GM18505 (cell line): Measurements from ENCODE around the gene OSBPL9.
"Not testable (repeated sequence)": the region's sequence is repeated elsewhere in the genome, so short reads cannot be mapped to it uniquely, and the experiment has no call there.

ENCODE experiments used
- ATAC-seq: cut with Tn5 transposase; IDR thresholded peaks from one replicate; pipeline ENCODE4 v1.9.1; 2021; ENCODE audit not compliant: unreplicated experiment
- POLR2A ChIP-seq: IDR thresholded peaks from 4 replicates; pipeline ENCODE4 v1.6.1; 2011; ENCODE audit warnings: borderline replicate concordance; ENCODE audit not compliant: insufficient read depth, insufficient read length; ENCODE audit errors: extremely low read depth

The OSBPL9 gene

DNA sequence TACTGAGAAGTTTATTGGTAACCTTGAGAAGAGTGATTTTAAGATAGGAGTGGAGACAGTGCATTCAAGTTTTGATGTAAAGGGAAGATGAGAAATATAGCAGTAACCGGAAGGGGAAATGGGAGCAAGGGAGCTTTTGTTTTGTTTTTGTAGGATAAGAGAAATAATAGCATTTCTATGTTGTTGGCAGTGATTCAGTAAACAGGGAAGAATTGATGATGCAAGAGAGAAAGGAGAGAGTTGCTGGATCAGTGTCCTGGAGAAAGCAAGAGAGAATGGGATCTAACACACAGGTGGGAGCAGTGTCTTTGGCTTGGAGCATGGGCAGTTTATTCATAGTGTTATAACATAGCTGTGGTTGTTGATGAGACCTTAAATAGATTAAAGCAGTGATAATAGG, 56.4 kb downstream of the OSBPL9 start:
- no peak for TF ChIP-seq POLR2A
- no peak for ATAC-seq

GRCh38 chr1:51675177-51675780, 58.4 kb downstream of the OSBPL9 start:
- no peak for ATAC-seq
- no peak for TF ChIP-seq POLR2A

GRCh38 chr1:51679435-51679834, 62.5 kb downstream of the OSBPL9 start:
- no peak for ATAC-seq
- no peak for TF ChIP-seq POLR2A

GRCh38 chr1:51684776-51685175, 67.9 kb downstream of the OSBPL9 start:
- TF ChIP-seq POLR2A: no peak
- no peak for ATAC-seq

DNA sequence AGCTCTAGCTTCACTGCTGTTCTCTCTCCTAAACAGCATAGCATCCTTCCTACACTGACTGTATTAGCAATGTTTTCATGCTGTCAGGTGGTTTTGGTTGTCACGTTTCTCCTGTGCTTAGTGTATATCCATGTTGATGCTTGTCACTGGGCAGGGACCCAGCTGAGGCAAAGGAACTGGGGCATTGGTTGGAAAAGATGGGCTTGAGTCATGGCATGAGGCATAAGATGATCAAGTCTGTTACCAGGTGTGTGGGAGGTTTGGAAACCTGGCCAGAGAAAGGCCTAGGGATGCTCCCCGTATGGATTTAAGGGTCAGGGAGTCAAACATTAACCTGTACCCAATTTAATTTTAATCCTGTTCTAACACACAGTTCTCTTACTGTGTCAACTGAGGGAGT, 69.6 kb downstream of the OSBPL9 start:
- no peak for ATAC-seq
- TF ChIP-seq POLR2A: no peak

- no peak for TF ChIP-seq POLR2A
- ATAC-seq: no peak
These were observed 72.2 kb downstream of the OSBPL9 start for GRCh38 chr1:51689075-51689440.

- ATAC-seq: no peak
- TF ChIP-seq POLR2A: no peak
These were observed 72.8 kb downstream of the OSBPL9 start for GRCh38 chr1:51689643-51690042.

- no peak for TF ChIP-seq POLR2A
- no peak for ATAC-seq
These were observed 73.5 kb downstream of the OSBPL9 start for GRCh38 chr1:51690285-51690961.

GRCh38 chr1:51691920-51692319, 75.0 kb downstream of the OSBPL9 start:
- ATAC-seq: no peak
- TF ChIP-seq POLR2A: no peak

- TF ChIP-seq POLR2A: no peak
- ATAC-seq: no peak
These were observed 76.7 kb downstream of the OSBPL9 start for GRCh38 chr1:51693419-51694155.

- TF ChIP-seq POLR2A: no peak
- ATAC-seq: no peak
These were observed 80.3 kb downstream of the OSBPL9 start for GRCh38 chr1:51697166-51697565.

GRCh38 chr1:51699391-51699790, 82.5 kb downstream of the OSBPL9 start:
- no peak for ATAC-seq
- no peak for TF ChIP-seq POLR2A

GRCh38 chr1:51701782-51702181, 84.9 kb downstream of the OSBPL9 start:
- ATAC-seq: not testable (repeated sequence)

GRCh38 chr1:51702220-51702619, 85.3 kb downstream of the OSBPL9 start:
- ATAC-seq: not testable (repeated sequence)

DNA sequence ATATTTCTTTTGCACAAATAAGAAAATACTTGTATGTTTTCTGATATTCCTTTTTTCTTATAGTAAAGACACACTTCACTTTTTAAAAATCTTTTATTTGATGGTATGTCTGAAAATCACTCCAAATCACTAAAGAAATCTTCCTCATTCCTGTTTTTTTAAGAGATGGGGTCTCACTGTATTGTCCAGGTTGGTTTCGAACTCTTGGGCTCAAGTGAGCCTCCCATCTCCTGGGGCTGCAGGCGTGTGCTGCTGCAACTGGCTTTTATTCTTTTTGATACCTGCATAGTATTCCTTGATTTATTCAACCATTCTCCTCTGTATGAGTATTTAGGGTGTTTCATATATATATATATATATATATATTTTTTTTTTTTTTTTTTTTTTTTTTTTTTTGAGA, 88.1 kb downstream of the OSBPL9 start:
- TF ChIP-seq POLR2A: no peak
- no peak for ATAC-seq
